Kidney epithelial cell (primary cell): Measurements from ENCODE around the gene CSNK1A1. TPM values are rescaled to one million over a fixed set of nuclear protein-coding genes. Genes with fewer than 3 reads are reported as not detected.
"Not testable (repeated sequence)": the region's sequence is repeated elsewhere in the genome, so short reads cannot be mapped to it uniquely, and the experiment has no call there.

Experiments used
- DNase-seq: peaks from one replicate; pipeline ENCODE4 v3.0.0-alpha.2; 2010; ENCODE audit warnings: low read depth
- H3K27me3 ChIP-seq: 2 replicates; pipeline ENCODE4 v1.6.0; 2011; ENCODE audit warnings: low read length; ENCODE audit not compliant: control insufficient read depth, insufficient read depth
- H3K36me3 ChIP-seq: 2 replicates; pipeline ENCODE4 v1.5.1; 2011; ENCODE audit warnings: low read length; ENCODE audit not compliant: control insufficient read depth, insufficient read depth
- H3K4me3 ChIP-seq: 2 replicates; pipeline ENCODE4 v1.5.1; 2011; ENCODE audit warnings: low read depth, mild to moderate bottlenecking, control low read depth, low read length
- total RNA-seq: library from RNA; depleted of rRNA; stranded (reverse); fragments of >200 nt; gene quantifications from 2 replicates; pipeline ENCODE4 v1.2.3, GENCODE V29; 2015
- TF ChIP-seq, protein P1 (sequence below): IDR thresholded peaks from 2 replicates; pipeline ENCODE4 v1.5.1; 2011; ENCODE audit warnings: mild to moderate bottlenecking, moderate library complexity, low read length, control low read depth, inconsistent platforms; ENCODE audit not compliant: insufficient read depth, poor library complexity, severe bottlenecking

Gene CSNK1A1
- total RNA-seq, 1 donor from 2014 or later, result 270 TPM

DNA sequence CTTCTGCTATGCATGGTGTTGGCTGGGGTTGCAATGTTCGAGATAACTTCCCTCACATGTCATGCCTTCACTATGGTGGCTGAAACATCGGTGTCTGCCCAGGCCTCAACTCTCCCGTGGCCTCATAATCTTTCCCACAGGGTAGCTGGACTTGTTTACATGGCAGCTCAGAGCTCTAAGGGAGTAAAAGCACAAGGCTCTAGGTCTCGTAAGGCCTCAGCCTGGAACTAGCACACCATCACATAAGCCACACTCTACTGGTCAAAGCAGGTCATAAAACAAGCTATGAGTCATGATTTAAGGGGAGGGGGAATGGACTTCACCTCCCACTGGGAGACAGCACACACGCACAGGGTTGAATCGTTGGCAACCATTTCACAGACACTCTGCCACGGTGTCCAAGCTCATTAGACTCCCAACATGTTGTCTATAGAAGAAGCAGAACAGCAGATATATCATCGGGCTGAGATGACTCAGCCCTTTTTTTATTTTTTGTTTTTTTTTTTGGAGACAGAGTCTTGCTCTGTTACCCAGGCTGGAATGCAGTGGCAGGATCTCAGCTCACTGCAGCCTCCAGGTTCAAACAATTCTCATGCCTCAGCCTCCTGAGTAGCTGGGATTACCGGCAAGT, 105.4 kb downstream of the CSNK1A1 start:
- peak; percentile 98 for DNase-seq
- Histone ChIP-seq H3K36me3 (no peaks in the 10 kb centered on the region), H3K27me3 (no peaks in the 10 kb centered on the region), H3K4me3 (no peak overlapping the region)
- TF ChIP-seq, protein P1, sequence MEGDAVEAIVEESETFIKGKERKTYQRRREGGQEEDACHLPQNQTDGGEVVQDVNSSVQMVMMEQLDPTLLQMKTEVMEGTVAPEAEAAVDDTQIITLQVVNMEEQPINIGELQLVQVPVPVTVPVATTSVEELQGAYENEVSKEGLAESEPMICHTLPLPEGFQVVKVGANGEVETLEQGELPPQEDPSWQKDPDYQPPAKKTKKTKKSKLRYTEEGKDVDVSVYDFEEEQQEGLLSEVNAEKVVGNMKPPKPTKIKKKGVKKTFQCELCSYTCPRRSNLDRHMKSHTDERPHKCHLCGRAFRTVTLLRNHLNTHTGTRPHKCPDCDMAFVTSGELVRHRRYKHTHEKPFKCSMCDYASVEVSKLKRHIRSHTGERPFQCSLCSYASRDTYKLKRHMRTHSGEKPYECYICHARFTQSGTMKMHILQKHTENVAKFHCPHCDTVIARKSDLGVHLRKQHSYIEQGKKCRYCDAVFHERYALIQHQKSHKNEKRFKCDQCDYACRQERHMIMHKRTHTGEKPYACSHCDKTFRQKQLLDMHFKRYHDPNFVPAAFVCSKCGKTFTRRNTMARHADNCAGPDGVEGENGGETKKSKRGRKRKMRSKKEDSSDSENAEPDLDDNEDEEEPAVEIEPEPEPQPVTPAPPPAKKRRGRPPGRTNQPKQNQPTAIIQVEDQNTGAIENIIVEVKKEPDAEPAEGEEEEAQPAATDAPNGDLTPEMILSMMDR, result no peak

DNA sequence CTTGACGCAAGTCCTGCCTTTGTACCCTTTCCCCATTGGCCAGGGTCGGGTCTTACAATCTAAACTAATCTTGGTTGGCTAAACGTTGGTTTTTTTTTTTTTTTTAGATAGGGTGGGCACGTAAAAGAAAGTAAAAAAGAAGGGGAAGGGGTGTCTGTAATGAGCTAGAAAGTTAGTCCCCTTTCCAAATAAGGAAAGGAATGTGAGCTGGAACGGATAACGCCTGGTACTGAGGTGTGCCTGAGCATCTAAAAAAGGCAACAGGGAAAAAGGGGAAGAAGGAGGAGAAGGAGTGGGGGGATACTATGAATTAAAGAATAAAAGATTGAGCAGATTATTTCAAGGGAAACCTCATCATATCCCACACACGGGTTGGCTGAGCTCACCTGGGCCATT, 105.9 kb downstream of the CSNK1A1 start:
- Histone ChIP-seq H3K4me3 (no peak overlapping the region), H3K36me3 (no peaks in the 10 kb centered on the region), H3K27me3 (no peaks in the 10 kb centered on the region)
- TF ChIP-seq, protein P1, result no peak
- no peak for DNase-seq

DNA sequence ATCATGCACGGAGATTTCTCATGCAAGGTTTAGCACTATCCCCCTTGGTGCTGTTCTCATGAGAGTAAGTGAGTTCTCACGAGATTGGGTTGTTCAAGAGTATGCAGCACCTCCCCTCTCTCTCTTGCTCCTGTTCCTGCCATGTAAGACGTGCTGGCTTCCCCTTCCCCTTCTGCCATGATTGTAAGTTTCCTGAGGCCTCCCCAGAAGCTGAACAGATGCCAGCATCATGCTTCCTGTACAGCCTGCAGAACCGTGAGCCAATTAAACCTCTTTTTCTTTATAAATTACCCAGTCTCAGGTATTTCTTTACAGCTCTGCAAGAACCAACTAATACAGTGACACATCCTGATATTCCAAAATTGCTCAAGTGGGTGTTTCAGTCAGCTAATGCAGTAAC, 106.8 kb downstream of the CSNK1A1 start:
- H3K36me3 ChIP-seq, H3K4me3 ChIP-seq, DNase-seq, H3K27me3 ChIP-seq: not testable (repeated sequence)

DNA sequence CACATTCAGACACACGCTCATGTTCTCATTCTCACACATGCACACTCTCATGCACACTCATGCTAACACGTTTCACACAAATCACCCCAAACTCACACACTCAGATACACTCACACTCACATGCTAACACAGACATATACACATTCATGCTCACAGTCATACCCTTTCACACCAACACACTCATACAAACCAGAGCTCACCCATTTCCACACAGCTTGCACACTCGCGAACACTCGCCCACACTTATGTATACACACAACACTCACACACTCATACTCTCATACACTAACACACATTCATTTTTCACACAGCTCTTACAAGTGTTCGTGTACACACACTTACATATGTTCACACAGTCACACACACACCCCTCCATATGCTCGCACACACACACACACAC, 108.0 kb downstream of the CSNK1A1 start:
- Histone ChIP-seq H3K4me3 (no peak overlapping the region), H3K36me3 (no peaks in the 10 kb centered on the region), H3K27me3 (no peaks in the 10 kb centered on the region)
- no peak for DNase-seq
- TF ChIP-seq, protein P1, result no peak

DNA sequence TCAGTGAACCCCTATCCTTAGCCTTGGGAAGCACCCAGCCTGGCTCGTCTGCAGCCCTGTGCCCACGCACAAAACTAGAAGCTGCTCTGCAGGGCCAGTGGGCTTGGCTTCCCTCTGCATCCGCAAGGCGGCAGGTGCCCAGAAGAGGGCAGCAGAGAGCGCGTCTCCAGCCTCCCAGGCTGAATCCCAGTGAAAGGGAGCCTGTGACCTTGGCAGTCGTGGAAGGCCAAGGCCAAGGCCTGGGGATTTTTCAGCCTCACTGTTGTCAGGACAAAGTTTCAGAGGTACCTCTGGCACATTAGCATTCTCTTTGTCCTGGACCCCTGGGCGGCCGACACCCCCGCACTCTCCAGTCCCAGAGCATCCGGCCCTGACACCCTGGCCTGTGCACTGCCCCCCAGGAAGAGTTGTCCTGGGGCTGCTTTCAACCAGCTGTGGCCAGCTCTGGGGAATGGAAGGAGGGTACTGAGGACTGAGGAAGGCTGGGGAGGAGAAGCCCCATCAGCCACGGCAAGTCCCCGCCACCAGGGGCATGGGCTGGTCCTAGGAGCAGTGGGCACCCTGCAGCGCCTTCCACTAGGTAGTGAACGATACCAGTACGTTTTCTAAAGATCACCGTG, 108.6 kb downstream of the CSNK1A1 start:
- Histone ChIP-seq H3K27me3 (no peaks in the 10 kb centered on the region), H3K36me3 (no peaks in the 10 kb centered on the region), H3K4me3 (no peak overlapping the region)
- no peak for DNase-seq
- TF ChIP-seq, protein P1, result peak; percentile 95

Other genes with a start within 250 kb of the CSNK1A1 start
- gene GRPEL2, start 205.9 kb downstream of the CSNK1A1 start, total RNA-seq, result 30.3 and 30.7 TPM in 2 replicates
- gene PCYOX1L, start 193.4 kb downstream of the CSNK1A1 start, total RNA-seq, result 8.6 and 11.9 TPM in 2 replicates
- not detected in 2 replicates for gene IL17B, start 172.1 kb downstream of the CSNK1A1 start, total RNA-seq
- 4.1 and 5.5 TPM in 2 replicates for gene ARHGEF37, start 30.1 kb upstream of the CSNK1A1 start, total RNA-seq
- gene PPARGC1B, start 178.9 kb upstream of the CSNK1A1 start, total RNA-seq, result 0.38 and 0.68 TPM in 2 replicates